Ishikawa (cell line): ENCODE data around the gene PRR5.

Source experiments
- CEBPB ChIP-seq: IDR thresholded peaks from 2 replicates; pipeline ENCODE4 v1.6.1; 2012
- CREB1 ChIP-seq: IDR thresholded peaks from 2 replicates; pipeline ENCODE4 v1.6.1; 2012; ENCODE audit warnings: low read depth
- EGR1 ChIP-seq: IDR thresholded peaks from 2 replicates; pipeline ENCODE4 v1.6.1; 2012
- EP300 ChIP-seq: IDR thresholded peaks from 2 replicates; pipeline ENCODE4 v1.6.1; 2012; ENCODE audit warnings: borderline replicate concordance
- FOXM1 ChIP-seq: IDR thresholded peaks from 2 replicates; pipeline ENCODE4 v1.6.1; 2012; ENCODE audit warnings: low read depth, borderline replicate concordance
- MAX ChIP-seq: IDR thresholded peaks from 2 replicates; pipeline ENCODE4 v1.6.1; 2012
- RAD21 ChIP-seq: IDR thresholded peaks from 2 replicates; pipeline ENCODE4 v1.6.1; 2012; ENCODE audit warnings: low read depth
- REST ChIP-seq: IDR thresholded peaks from 2 replicates; pipeline ENCODE4 v1.6.1; 2012; ENCODE audit warnings: low read depth, mild to moderate bottlenecking
- TAF1 ChIP-seq: IDR thresholded peaks from 2 replicates; pipeline ENCODE4 v1.6.1; 2012; ENCODE audit warnings: low read depth, mild to moderate bottlenecking
- TCF12 ChIP-seq: IDR thresholded peaks from 2 replicates; pipeline ENCODE4 v1.6.1; 2012; ENCODE audit warnings: low read depth
- USF1 ChIP-seq: IDR thresholded peaks from 2 replicates; pipeline ENCODE4 v1.6.1; 2012
- YY1 ChIP-seq: IDR thresholded peaks from 2 replicates; pipeline ENCODE4 v1.6.1; 2012; ENCODE audit warnings: low read depth

- TF ChIP-seq RAD21 (no peak), TAF1 (no peak), FOXM1 (no peak), EP300 (no peak), USF1 (no peak), CREB1 (no peak), TCF12 (no peak), YY1 (no peak), MAX (no peak), CEBPB (no peak), EGR1 (no peak), REST (no peak)
These were observed 26.8 kb downstream of the PRR5 start for GRCh38 chr22:44728761-44729324.
